ENCODE data around the gene CELA2A.
"Not testable (repeated sequence)": the region's sequence is repeated elsewhere in the genome, so short reads cannot be mapped to it uniquely, and the experiment has no call there.

Gene CELA2A

GRCh38 chr1:15513192-15513591, 56.7 kb downstream of the CELA2A start:
- no peaks in the 10 kb centered on the region for H3K27me3 ChIP-seq (ENCODE audit: insufficient read depth, low read depth)
- no peak overlapping the region for H3K27ac ChIP-seq
- no peaks in the 10 kb centered on the region for H4K20me1 ChIP-seq (ENCODE audit: insufficient read depth)
- H3K36me3 ChIP-seq (ENCODE audit: insufficient read depth) = no peaks in the 10 kb centered on the region
- no peak overlapping the region for H2AFZ ChIP-seq (ENCODE audit: low read depth)
- no peaks in the 10 kb centered on the region for H3K79me2 ChIP-seq (ENCODE audit: insufficient read depth, low read depth)
- TF ChIP-seq CTCF (conservative IDR thresholded peaks at IDR 0.05; ENCODE audit: low read depth, low read length) = no peak
- no peak overlapping the region for H3K9ac ChIP-seq
- H3K4me3 ChIP-seq (IDR thresholded peaks at IDR 0.05; ENCODE audit: insufficient read depth, low read depth, low read length) = no peak overlapping the region
- no peaks in the 10 kb centered on the region for H3K4me1 ChIP-seq (ENCODE audit: low read depth, poor library complexity, severe bottlenecking)
- H3K4me2 ChIP-seq = no peak overlapping the region

GRCh38 chr1:15513919-15514318, 57.4 kb downstream of the CELA2A start:
- Histone ChIP-seq H3K4me2 (no peak overlapping the region), H3K4me1 (ENCODE audit: low read depth, poor library complexity, severe bottlenecking) (no peaks in the 10 kb centered on the region), H3K27ac (no peak overlapping the region), H2AFZ (ENCODE audit: low read depth) (no peak overlapping the region), H3K4me3 (IDR thresholded peaks at IDR 0.05; ENCODE audit: insufficient read depth, low read depth, low read length) (no peak overlapping the region), H3K36me3 (ENCODE audit: insufficient read depth) (no peaks in the 10 kb centered on the region), H3K9ac (no peak overlapping the region), H3K79me2 (ENCODE audit: insufficient read depth, low read depth) (no peaks in the 10 kb centered on the region), H3K27me3 (ENCODE audit: insufficient read depth, low read depth) (no peaks in the 10 kb centered on the region), H4K20me1 (ENCODE audit: insufficient read depth) (no peaks in the 10 kb centered on the region)
- TF ChIP-seq CTCF (conservative IDR thresholded peaks at IDR 0.05; ENCODE audit: low read depth, low read length) = no peak

- not testable (repeated sequence) for H3K9ac ChIP-seq; H2AFZ ChIP-seq (ENCODE audit: low read depth); H3K36me3 ChIP-seq (ENCODE audit: insufficient read depth); H3K79me2 ChIP-seq (ENCODE audit: insufficient read depth, low read depth); H3K27me3 ChIP-seq (ENCODE audit: insufficient read depth, low read depth); H3K4me1 ChIP-seq (ENCODE audit: low read depth, poor library complexity, severe bottlenecking); H3K27ac ChIP-seq; H3K4me3 ChIP-seq (IDR thresholded peaks at IDR 0.05; ENCODE audit: insufficient read depth, low read depth, low read length); H4K20me1 ChIP-seq (ENCODE audit: insufficient read depth); H3K4me2 ChIP-seq
Measured at GRCh38 chr1:15514557-15514956, 58.0 kb downstream of the CELA2A start.

- Histone ChIP-seq H3K4me3 (IDR thresholded peaks at IDR 0.05; ENCODE audit: insufficient read depth, low read depth, low read length) (no peak overlapping the region), H3K4me1 (ENCODE audit: low read depth, poor library complexity, severe bottlenecking) (no peaks in the 10 kb centered on the region), H3K4me2 (no peak overlapping the region), H3K9ac (no peak overlapping the region), H3K79me2 (ENCODE audit: insufficient read depth, low read depth) (no peaks in the 10 kb centered on the region), H3K27me3 (ENCODE audit: insufficient read depth, low read depth) (no peaks in the 10 kb centered on the region), H2AFZ (ENCODE audit: low read depth) (no peak overlapping the region), H3K36me3 (ENCODE audit: insufficient read depth) (no peaks in the 10 kb centered on the region), H3K27ac (no peak overlapping the region), H4K20me1 (ENCODE audit: insufficient read depth) (no peaks in the 10 kb centered on the region)
- no peak for TF ChIP-seq CTCF (conservative IDR thresholded peaks at IDR 0.05; ENCODE audit: low read depth, low read length)
Measured at GRCh38 chr1:15515022-15515663, 58.6 kb downstream of the CELA2A start.

- no peaks in the 10 kb centered on the region for H4K20me1 ChIP-seq (ENCODE audit: insufficient read depth)
- no peak for TF ChIP-seq CTCF (conservative IDR thresholded peaks at IDR 0.05; ENCODE audit: low read depth, low read length)
- no peak overlapping the region for H3K27ac ChIP-seq
- peaks cover 8% of the 10 kb centered on the region for H3K4me1 ChIP-seq (ENCODE audit: low read depth, poor library complexity, severe bottlenecking)
- no peak overlapping the region for H3K4me2 ChIP-seq
- no peaks in the 10 kb centered on the region for H3K27me3 ChIP-seq (ENCODE audit: insufficient read depth, low read depth)
- no peaks in the 10 kb centered on the region for H3K79me2 ChIP-seq (ENCODE audit: insufficient read depth, low read depth)
- H2AFZ ChIP-seq (ENCODE audit: low read depth) = no peak overlapping the region
- no peak overlapping the region for H3K4me3 ChIP-seq (IDR thresholded peaks at IDR 0.05; ENCODE audit: insufficient read depth, low read depth, low read length)
- no peaks in the 10 kb centered on the region for H3K36me3 ChIP-seq (ENCODE audit: insufficient read depth)
- no peak overlapping the region for H3K9ac ChIP-seq
Measured at GRCh38 chr1:15519625-15520024, 63.1 kb downstream of the CELA2A start.

GRCh38 chr1:15521206-15521906, 64.8 kb downstream of the CELA2A start:
- H3K9ac ChIP-seq; H3K27ac ChIP-seq; H3K36me3 ChIP-seq (ENCODE audit: insufficient read depth); H2AFZ ChIP-seq (ENCODE audit: low read depth); H3K79me2 ChIP-seq (ENCODE audit: insufficient read depth, low read depth); H3K27me3 ChIP-seq (ENCODE audit: insufficient read depth, low read depth); H3K4me3 ChIP-seq (IDR thresholded peaks at IDR 0.05; ENCODE audit: insufficient read depth, low read depth, low read length); H3K4me2 ChIP-seq; H4K20me1 ChIP-seq (ENCODE audit: insufficient read depth): not testable (repeated sequence)
- peaks cover 16% of the 10 kb centered on the region for H3K4me1 ChIP-seq (ENCODE audit: low read depth, poor library complexity, severe bottlenecking)
